Uterus (tissue), 4 donors: ENCODE data around the gene MSANTD7. TPM values are rescaled to one million over a fixed set of nuclear protein-coding genes. Genes with fewer than 3 reads are reported as not detected.
"Not testable (repeated sequence)": the region's sequence is repeated elsewhere in the genome, so short reads cannot be mapped to it uniquely, and the experiment has no call there.

Source experiments
- DNase-seq, 2 donors: peaks; one replicate each; pipeline ENCODE4 v3.0.0-alpha.2; 2019 to 2020
- H3K27ac ChIP-seq, 2 donors: fragments of 200-600 bp; sonication (generic); 1 replicate in 1 of 2; 2 replicates in 1 of 2; pipeline ENCODE4 v1.5.1; 2016 to 2018
- H3K27me3 ChIP-seq, 2 donors: fragments of 200-600 bp; sonication (generic); one replicate each; pipeline ENCODE4 v1.5.1; 2018 to 2019; ENCODE audit warnings: control low read depth in 1 of 2
- H3K36me3 ChIP-seq, 2 donors: fragments of 200-600 bp; sonication (generic); one replicate each; pipeline ENCODE4 v1.5.1; 2019; ENCODE audit warnings: control low read depth in 1 of 2
- H3K4me1 ChIP-seq, 2 donors: fragments of 200-600 bp; sonication (generic); one replicate each; pipeline ENCODE4 v1.5.1; 2018 to 2019; ENCODE audit warnings: control low read depth in 1 of 2
- H3K4me3 ChIP-seq, 2 donors: fragments of 200-600 bp; sonication (generic); 1 replicate in 1 of 2; 2 replicates in 1 of 2; pipeline ENCODE4 v1.5.1; 2018 to 2019; ENCODE audit warnings: mild to moderate bottlenecking in 1 of 2
- H3K9me3 ChIP-seq, 2 donors: fragments of 200-600 bp; sonication (generic); one replicate each; pipeline ENCODE4 v1.5.1; 2019; ENCODE audit warnings: control low read depth in 1 of 2
- CTCF ChIP-seq, 4 experiments: fragments of 200-600 bp in 2 of 4; fragments of 450-650 bp in 2 of 4; sonication (generic) in 2 of 4; IDR thresholded peaks; one replicate each; pipeline ENCODE4 v1.5.1; 2016 to 2019; ENCODE audit warnings: antibody characterized with exemption in 4 of 4, mild to moderate bottlenecking in 2 of 4, moderate library complexity in 1 of 4
- POLR2A ChIP-seq, 2 donors: fragments of 450-650 bp; IDR thresholded peaks; one replicate each; pipeline ENCODE4 v1.6.1; 2016; ENCODE audit warnings: antibody characterized with exemption in 2 of 2, mild to moderate bottlenecking in 1 of 2, moderate library complexity in 1 of 2
- intact Hi-C: fragments of 100-400 bp; cut with DNase I; formaldehyde crosslinking; loops from one replicate; pipeline ENCODE4 v1.15.1; 2023; ENCODE audit warnings: low total_unique reads
- total RNA-seq, 4 donors: library from RNA; depleted of rRNA in 3 of 4; stranded (reverse); fragments of >200 nt in 3 of 4; gene quantifications; one replicate each; pipeline versions ENCODE4 v1.1.0 to v1.2.4, GENCODE V29; 2014 to 2023
- donor health status: DM: yes; HTN: yes; CAD: no.

Gene MSANTD7
- total RNA-seq, 4 donors from 2014 or later: 3.2 to 23.2 (median 8.6) TPM

- TF ChIP-seq POLR2A (IDR thresholded peaks at IDR 0.05) (no peak), CTCF (IDR thresholded peaks at IDR 0.05) (no peak)
- Histone ChIP-seq H3K27me3 (no peaks in the 10 kb centered on the region), H3K4me1 (no peaks in the 10 kb centered on the region), H3K36me3 (no peaks in the 10 kb centered on the region), H3K27ac (no peak overlapping the region), H3K9me3 (no peaks in the 10 kb centered on the region), H3K4me3 (no peak overlapping the region)
- intact Hi-C loops: no loop called here
- no peak for DNase-seq
These were observed 31.8 kb upstream of the MSANTD7 start for GRCh38 chr10:14806318-14806717.

- H3K4me3 ChIP-seq: no peak overlapping the region
- intact Hi-C loops: no loop called here
- H3K4me1 ChIP-seq: no peaks in the 10 kb centered on the region
- H3K27ac ChIP-seq: no peak overlapping the region
- H3K36me3 ChIP-seq: no peaks in the 10 kb centered on the region
- DNase-seq: no peak
- TF ChIP-seq CTCF (IDR thresholded peaks at IDR 0.05): no peak
- TF ChIP-seq POLR2A (IDR thresholded peaks at IDR 0.05): no peak
- H3K27me3 ChIP-seq: no peaks in the 10 kb centered on the region
- H3K9me3 ChIP-seq: no peaks in the 10 kb centered on the region
These were observed 26.8 kb upstream of the MSANTD7 start for GRCh38 chr10:14810969-14811953.

- DNase-seq: no peak
- Histone ChIP-seq H3K4me1 (no peaks in the 10 kb centered on the region), H3K36me3 (no peaks in the 10 kb centered on the region), H3K27ac (no peak overlapping the region), H3K27me3 (no peaks in the 10 kb centered on the region), H3K9me3 (no peaks in the 10 kb centered on the region), H3K4me3 (no peak overlapping the region)
- TF ChIP-seq CTCF (IDR thresholded peaks at IDR 0.05) (no peak), POLR2A (IDR thresholded peaks at IDR 0.05) (no peak)
- intact Hi-C loops: no loop called here
These were observed 25.8 kb upstream of the MSANTD7 start for GRCh38 chr10:14812271-14812670.

- no peaks in the 10 kb centered on the region for H3K27me3 ChIP-seq
- H3K27ac ChIP-seq: no peak overlapping the region
- H3K9me3 ChIP-seq: no peaks in the 10 kb centered on the region
- intact Hi-C loops: no loop called here
- no peak overlapping the region for H3K4me3 ChIP-seq
- no peaks in the 10 kb centered on the region for H3K36me3 ChIP-seq
- no peak for DNase-seq
- H3K4me1 ChIP-seq: no peaks in the 10 kb centered on the region
- TF ChIP-seq POLR2A (IDR thresholded peaks at IDR 0.05): no peak
- TF ChIP-seq CTCF (IDR thresholded peaks at IDR 0.05): no peak
These were observed 22.4 kb upstream of the MSANTD7 start for GRCh38 chr10:14815681-14816080.

GRCh38 chr10:14816717-14817116 lies 21.4 kb upstream of the MSANTD7 start:
- DNase-seq, intact Hi-C loops, H3K4me3 ChIP-seq, H3K9me3 ChIP-seq, H3K36me3 ChIP-seq, H3K27me3 ChIP-seq, H3K27ac ChIP-seq, H3K4me1 ChIP-seq: not testable (repeated sequence)
